ENCODE data around the gene NR6A1.

NR6A1 gene

GRCh38 chr9:124559871-124560270 lies 211.2 kb downstream of the NR6A1 start:
- H3K4me1 Mint-ChIP-seq, result no peaks in the 10 kb centered on the region
- H3K9me3 Mint-ChIP-seq, result no peaks in the 10 kb centered on the region
- H3K27ac Mint-ChIP-seq, result no peak overlapping the region
- no peak overlapping the region for H3K4me3 Mint-ChIP-seq
- TF ChIP-seq CTCF (IDR thresholded peaks at IDR 0.05; ENCODE audit: unreplicated experiment in 3 of 3), result no peak
- no peaks in the 10 kb centered on the region for H3K36me3 Mint-ChIP-seq (ENCODE audit: low read depth)
- H3K27me3 Mint-ChIP-seq (ENCODE audit: low read depth), result no peaks in the 10 kb centered on the region

GRCh38 chr9:124558777-124559470 lies 212.2 kb downstream of the NR6A1 start:
- Mint-ChIP-seq H3K27me3 (ENCODE audit: low read depth) (no peaks in the 10 kb centered on the region), H3K36me3 (ENCODE audit: low read depth) (no peaks in the 10 kb centered on the region), H3K4me3 (no peak overlapping the region), H3K4me1 (no peaks in the 10 kb centered on the region), H3K9me3 (no peaks in the 10 kb centered on the region), H3K27ac (no peak overlapping the region)
- no peak for TF ChIP-seq CTCF (IDR thresholded peaks at IDR 0.05; ENCODE audit: unreplicated experiment in 3 of 3)

- Mint-ChIP-seq H3K36me3 (ENCODE audit: low read depth) (no peaks in the 10 kb centered on the region), H3K27ac (no peak overlapping the region), H3K4me1 (no peaks in the 10 kb centered on the region), H3K4me3 (no peak overlapping the region), H3K9me3 (no peaks in the 10 kb centered on the region), H3K27me3 (ENCODE audit: low read depth) (no peaks in the 10 kb centered on the region)
- no peak for TF ChIP-seq CTCF (IDR thresholded peaks at IDR 0.05; ENCODE audit: unreplicated experiment in 3 of 3)
Measured at GRCh38 chr9:124557895-124558294, 213.2 kb downstream of the NR6A1 start.

GRCh38 chr9:124555043-124555442 lies 216.1 kb downstream of the NR6A1 start:
- H3K27ac Mint-ChIP-seq, result no peak overlapping the region
- H3K9me3 Mint-ChIP-seq, result no peaks in the 10 kb centered on the region
- TF ChIP-seq CTCF (IDR thresholded peaks at IDR 0.05; ENCODE audit: unreplicated experiment in 3 of 3), result no peak
- H3K4me3 Mint-ChIP-seq, result no peak overlapping the region
- no peaks in the 10 kb centered on the region for H3K4me1 Mint-ChIP-seq
- H3K36me3 Mint-ChIP-seq (ENCODE audit: low read depth), result no peaks in the 10 kb centered on the region
- H3K27me3 Mint-ChIP-seq (ENCODE audit: low read depth), result no peaks in the 10 kb centered on the region

GRCh38 chr9:124553738-124554137 lies 217.4 kb downstream of the NR6A1 start:
- Mint-ChIP-seq H3K9me3 (no peaks in the 10 kb centered on the region), H3K27me3 (ENCODE audit: low read depth) (no peaks in the 10 kb centered on the region), H3K36me3 (ENCODE audit: low read depth) (no peaks in the 10 kb centered on the region), H3K4me1 (no peaks in the 10 kb centered on the region), H3K27ac (no peak overlapping the region), H3K4me3 (no peak overlapping the region)
- TF ChIP-seq CTCF (IDR thresholded peaks at IDR 0.05; ENCODE audit: unreplicated experiment in 3 of 3), result no peak

- H3K4me1 Mint-ChIP-seq, result no peaks in the 10 kb centered on the region
Measured at GRCh38 chr9:124552273-124552605, 218.9 kb downstream of the NR6A1 start.

More at GRCh38 chr9:124552273-124552605, 218.9 kb downstream of the NR6A1 start:
- no peak overlapping the region for H3K4me3 Mint-ChIP-seq
- H3K36me3 Mint-ChIP-seq (ENCODE audit: low read depth), result no peaks in the 10 kb centered on the region
- no peaks in the 10 kb centered on the region for H3K9me3 Mint-ChIP-seq
- no peak overlapping the region for H3K27ac Mint-ChIP-seq
- no peak for TF ChIP-seq CTCF (IDR thresholded peaks at IDR 0.05; ENCODE audit: unreplicated experiment in 3 of 3)
- H3K27me3 Mint-ChIP-seq (ENCODE audit: low read depth), result no peaks in the 10 kb centered on the region

All from nephron (organoid).